H1 (cell line): ENCODE measurements around the gene ACSL6. TPM values are rescaled to one million over a fixed set of nuclear protein-coding genes. Genes with fewer than 3 reads are reported as not detected.

ENCODE experiments used
- CHD1 ChIP-seq: IDR thresholded peaks from 2 replicates; pipeline ENCODE4 v1.6.1; 2012; ENCODE audit warnings: low read depth, low read length, improper control_type of control experiment
- KDM4A ChIP-seq: IDR thresholded peaks from one replicate; pipeline ENCODE4 v1.7.1; 2012; ENCODE audit warnings: low read depth, mild to moderate bottlenecking, moderate library complexity, low read length, inconsistent platforms; ENCODE audit not compliant: severe bottlenecking
- KDM5A ChIP-seq: fragments of 200-600 bp; IDR thresholded peaks from 2 replicates; pipeline ENCODE4 v1.7.1; 2012; ENCODE audit warnings: mild to moderate bottlenecking, low read length, inconsistent platforms, mixed read lengths
- POU5F1 ChIP-seq: IDR thresholded peaks from 2 replicates; pipeline ENCODE4 v1.6.1; 2011; ENCODE audit warnings: low read depth, mild to moderate bottlenecking, low read length, moderate library complexity
- RBBP5 ChIP-seq: IDR thresholded peaks from 2 replicates; pipeline ENCODE4 v1.7.1; 2012; ENCODE audit warnings: low read depth, mild to moderate bottlenecking, inconsistent platforms, low read length, moderate library complexity, borderline replicate concordance
- RNF2 ChIP-seq: fragments of 200-900, 300-1000 bp; sonication (generic); IDR thresholded peaks from 2 replicates; pipeline ENCODE4 v1.7.1; 2016; ENCODE audit warnings: borderline replicate concordance, low read depth, mild to moderate bottlenecking, antibody characterized with exemption, low read length; ENCODE audit not compliant: poor library complexity, severe bottlenecking; ENCODE audit errors: missing control alignments
- TBP ChIP-seq: IDR thresholded peaks from 2 replicates; pipeline ENCODE4 v1.6.1; 2011; ENCODE audit warnings: low read depth, low read length, improper control_type of control experiment
- polyA plus RNA-seq, 7 experiments: library from polyadenylated mRNA; depleted of rRNA in 3 of 7; stranded (reverse) in 5 of 7; unstranded in 2 of 7; fragments of >200 nt in 5 of 7; fragments of 200-250 nt in 2 of 7; gene quantifications; 1 replicate in 5 of 7; 2 replicates in 1 of 7; 4 replicates in 1 of 7; pipeline versions ENCODE4 v1.2.1 to v1.2.3, GENCODE V29; 2011 to 2013; ENCODE audit warnings: missing spikeins in 2 of 7, mixed read lengths in 2 of 7
- total RNA-seq: library from RNA; stranded (reverse); fragmentation: NEBNext Ultra II Directional; extraction: Animal tissue kit (Norgen Biotek cat#: 25700); gene quantifications from 2 replicates; pipeline ENCODE4 v1.2.1, GENCODE V29; 2021

ACSL6 gene
- total and polyA plus RNA-seq, 2 of the 8 experiments (the other 6 are each of a cell fraction or from before 2014, with no cell fraction given) = 2.3 to 2.4 TPM

DNA sequence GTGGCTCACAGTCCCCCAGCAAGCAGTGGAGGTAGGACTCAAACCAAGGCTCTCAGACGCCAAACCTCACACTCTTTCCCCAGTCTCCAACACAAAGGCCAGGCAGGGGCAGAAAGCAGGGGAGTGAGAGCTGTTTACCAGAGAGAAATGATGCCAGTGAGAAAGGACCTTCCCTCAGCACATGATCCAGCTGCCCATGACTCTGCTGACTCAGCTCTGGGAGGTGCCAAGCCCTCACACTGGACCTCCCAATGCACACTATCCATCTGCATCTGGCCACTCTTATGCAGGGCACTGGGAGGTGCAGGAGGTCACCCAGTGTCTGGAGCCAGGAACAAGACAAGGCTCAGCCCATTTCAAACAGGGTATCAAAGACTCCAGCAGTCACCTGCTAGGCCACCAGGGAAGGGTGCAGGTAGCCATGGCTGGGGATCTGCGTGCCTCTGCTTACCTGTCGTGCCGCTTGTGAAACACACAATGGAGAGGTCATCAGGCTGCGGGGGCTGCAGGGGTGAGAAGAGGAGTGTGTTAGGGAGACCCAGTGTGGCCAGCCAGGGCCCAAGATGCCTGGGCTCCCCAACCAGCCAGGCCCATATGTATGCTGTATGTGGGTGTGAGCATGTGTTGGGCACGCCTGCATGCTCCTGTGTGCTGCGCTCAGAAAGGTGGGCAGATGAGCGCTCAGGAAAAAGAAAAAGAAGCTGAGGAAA lies 26.3 kb downstream of the ACSL6 start (continued):
- TF ChIP-seq RNF2 = no peak
- TF ChIP-seq KDM4A = no peak
- TF ChIP-seq CHD1 = no peak
- no peak for TF ChIP-seq POU5F1
- no peak for TF ChIP-seq TBP
- no peak for TF ChIP-seq RBBP5
- TF ChIP-seq KDM5A = no peak
